Measurements from ENCODE around the gene ATF7. TPM values are rescaled to one million over a fixed set of nuclear protein-coding genes. Genes with fewer than 3 reads are reported as not detected.
A peak's percentile ranks its signal among the peaks of the same experiment; 100 is the strongest.

The ATF7 gene
- total and polyA plus RNA-seq, 2 of the 4 experiments (the other 2 are of a cell fraction), result 7.0 to 16.3 TPM

DNA sequence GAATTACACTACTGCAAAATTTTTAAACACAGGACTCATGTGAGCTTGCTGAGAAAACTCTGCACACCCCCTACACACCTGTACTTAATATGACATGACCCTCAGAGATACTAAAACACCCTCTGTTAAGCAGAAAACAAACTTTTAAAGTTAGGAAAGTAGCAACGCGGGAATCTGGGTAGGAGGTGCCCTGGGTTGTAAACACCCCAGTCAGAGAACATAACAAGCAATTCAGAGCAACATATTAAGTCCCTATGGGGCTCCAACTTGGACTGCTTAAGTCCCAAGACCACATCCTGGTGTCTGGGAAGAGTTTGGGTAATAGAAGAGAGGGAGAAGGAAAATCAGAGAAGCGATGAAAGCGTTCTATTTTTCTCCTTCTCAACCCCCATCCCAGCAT, 1.2 kb downstream of the ATF7 start:
- DNase-seq (no peak), ATAC-seq (ENCODE audit: low read depth) (no peak)
- Histone ChIP-seq H3K14ac (replicated peaks; ENCODE audit: low read depth, low read length) (peak overlapping the region; percentile 70), H3K4me3 (ENCODE audit: insufficient read depth, low read depth, low read length) (peak overlapping the region; percentile 61), H3K4ac (ENCODE audit: low read depth, low read length) (peak overlapping the region; percentile 65), H2AK5ac (ENCODE audit: low read depth, low read length) (peak overlapping the region; percentile 81; the same call in 1 of the 2 replicates), H3K9ac (ENCODE audit: low read depth, low read length) (peak overlapping the region; percentile 71), H2AFZ (replicated peaks; ENCODE audit: low read length, poor library complexity) (no peak overlapping the region), H3K27ac (ENCODE audit: insufficient read depth, low read length) (peak overlapping the region; percentile 46; the same call in 1 of the 2 replicates), H2BK20ac (ENCODE audit: low read depth, low read length) (no peak overlapping the region), H3K4me1 (ENCODE audit: control insufficient read depth, insufficient read depth, low read length) (peaks cover 4% of the 10 kb centered on the region), H4K91ac (ENCODE audit: insufficient read depth, low read depth, low read length) (no peak overlapping the region), H2AK9ac (replicated peaks; ENCODE audit: low read depth, low read length, poor library complexity) (peak overlapping the region; percentile 74), H3K18ac (ENCODE audit: low read depth, low read length) (0 out of 2 replicates have a peak overlapping the region, but pooled peaks have one; percentile 22), H3K9me3 (ENCODE audit: control insufficient read depth, insufficient read depth, low read length) (no peaks in the 10 kb centered on the region), H4K20me1 (ENCODE audit: insufficient read depth, low read length) (peaks cover 11% of the 10 kb centered on the region; the same call in 1 of the 2 replicates), H3K4me2 (ENCODE audit: low read depth, low read length) (peak overlapping the region; percentile 94), H3K56ac (ENCODE audit: extremely low read depth, insufficient read depth, low read length) (peak overlapping the region; percentile 37; the same call in 1 of the 2 replicates), H2BK120ac (ENCODE audit: low read depth, low read length) (no peak overlapping the region), H2BK15ac (ENCODE audit: low read depth, low read length) (no peak overlapping the region), H3K9me1 (ENCODE audit: insufficient read depth, low read length) (peaks cover 3% of the 10 kb centered on the region; the same call in 1 of the 2 replicates), H3K36me3 (ENCODE audit: control insufficient read depth, insufficient read depth, low read length) (no peaks in the 10 kb centered on the region), H4K5ac (ENCODE audit: low read depth, low read length) (peak overlapping the region; percentile 14; the same call in 1 of the 2 replicates), H3K23ac (ENCODE audit: low read depth, low read length) (peak overlapping the region; percentile 82; the same call in 1 of the 2 replicates), H2BK5ac (ENCODE audit: low read depth, low read length, poor library complexity, severe bottlenecking) (no peak overlapping the region), H3K27me3 (ENCODE audit: control insufficient read depth, insufficient read depth, low read length) (no peaks in the 10 kb centered on the region), H3K79me1 (ENCODE audit: low read depth in 1 of 2, low read length in 2 of 2) (peaks cover 0 to 38% of the 10 kb centered on the region in 2 experiments), H4K8ac (ENCODE audit: low read depth in 2 of 2, low read length in 2 of 2) (peak overlapping the region; percentile 62 to 87; a peak in 3 of 4 replicates)
- no CpG with 5 or more reads among the region's 4 CpGs for WGBS, 2 experiments (ENCODE audit: extremely low coverage in 2 of 2, insufficient read length in 1 of 2)
- POLR2A ChIA-PET (ENCODE audit: unreplicated experiment), result no interaction called here
- no peak for TF ChIP-seq SMC3 (IDR thresholded peaks at IDR 0.05; ENCODE audit: low read depth, low read length)
- TF ChIP-seq, protein P1, sequence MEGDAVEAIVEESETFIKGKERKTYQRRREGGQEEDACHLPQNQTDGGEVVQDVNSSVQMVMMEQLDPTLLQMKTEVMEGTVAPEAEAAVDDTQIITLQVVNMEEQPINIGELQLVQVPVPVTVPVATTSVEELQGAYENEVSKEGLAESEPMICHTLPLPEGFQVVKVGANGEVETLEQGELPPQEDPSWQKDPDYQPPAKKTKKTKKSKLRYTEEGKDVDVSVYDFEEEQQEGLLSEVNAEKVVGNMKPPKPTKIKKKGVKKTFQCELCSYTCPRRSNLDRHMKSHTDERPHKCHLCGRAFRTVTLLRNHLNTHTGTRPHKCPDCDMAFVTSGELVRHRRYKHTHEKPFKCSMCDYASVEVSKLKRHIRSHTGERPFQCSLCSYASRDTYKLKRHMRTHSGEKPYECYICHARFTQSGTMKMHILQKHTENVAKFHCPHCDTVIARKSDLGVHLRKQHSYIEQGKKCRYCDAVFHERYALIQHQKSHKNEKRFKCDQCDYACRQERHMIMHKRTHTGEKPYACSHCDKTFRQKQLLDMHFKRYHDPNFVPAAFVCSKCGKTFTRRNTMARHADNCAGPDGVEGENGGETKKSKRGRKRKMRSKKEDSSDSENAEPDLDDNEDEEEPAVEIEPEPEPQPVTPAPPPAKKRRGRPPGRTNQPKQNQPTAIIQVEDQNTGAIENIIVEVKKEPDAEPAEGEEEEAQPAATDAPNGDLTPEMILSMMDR (conservative IDR thresholded peaks at IDR 0.05; ENCODE audit: low read depth, low read length), result no peak
- TF ChIP-seq CHD1 (IDR thresholded peaks at IDR 0.05; ENCODE audit: low read depth, low read length), result no peak
- TF ChIP-seq RCOR1 (IDR thresholded peaks at IDR 0.05; ENCODE audit: insufficient replicate concordance, low read length), result no peak
- TF ChIP-seq BHLHE40 (IDR thresholded peaks at IDR 0.05; ENCODE audit: low read depth, low read length), result no peak
- no peak for TF ChIP-seq CEBPB (IDR thresholded peaks at IDR 0.05; ENCODE audit: low read depth, low read length)
- no peak for TF ChIP-seq RAD21 (IDR thresholded peaks at IDR 0.05; ENCODE audit: low read length)
- no peak for TF ChIP-seq FOS (IDR thresholded peaks at IDR 0.05; ENCODE audit: low read depth, low read length)
- no peak for TF ChIP-seq NFE2L2 (IDR thresholded peaks at IDR 0.05; ENCODE audit: low read depth, low read length)
- no peak for TF ChIP-seq POLR2A (IDR thresholded peaks at IDR 0.05; ENCODE audit: low read depth, low read length)
- dilution Hi-C loops (cut with HindIII; ENCODE audit: low sequenced_read_pairs, unreplicated experiment), result no loop called here
- in situ Hi-C loops (cut with MboI; ENCODE audit: low sequenced_read_pairs), result no loop called here
- no TSS peak for BruUV-seq (replicated peaks)
- intact Hi-C loops (cut with micrococcal nuclease), result no loop called here
- CTCF ChIA-PET, result no interaction called here

Data from IMR-90 (cell line).